ENCODE data around the gene OR6K3.

DNA sequence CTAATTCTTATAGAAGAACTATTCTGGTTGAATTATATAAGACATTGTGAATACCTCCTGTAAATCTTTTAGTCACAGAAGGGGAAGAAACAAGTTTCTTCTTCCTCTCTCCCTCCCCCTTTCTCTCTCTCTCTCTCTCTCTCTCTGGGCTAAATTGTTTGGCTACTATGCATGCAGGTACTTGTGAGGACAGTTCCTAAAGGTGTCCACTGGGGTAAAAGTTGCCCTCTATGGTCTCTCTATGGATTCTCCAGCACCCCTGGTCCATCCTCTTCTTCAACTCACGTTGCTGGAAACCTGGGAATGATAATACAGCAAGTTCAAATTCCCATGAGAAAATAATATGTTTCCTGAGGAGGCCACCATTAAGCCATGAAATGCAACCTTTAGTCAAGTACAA lies 5.8 kb downstream of the OR6K3 start:
- TF ChIP-seq, protein P1, sequence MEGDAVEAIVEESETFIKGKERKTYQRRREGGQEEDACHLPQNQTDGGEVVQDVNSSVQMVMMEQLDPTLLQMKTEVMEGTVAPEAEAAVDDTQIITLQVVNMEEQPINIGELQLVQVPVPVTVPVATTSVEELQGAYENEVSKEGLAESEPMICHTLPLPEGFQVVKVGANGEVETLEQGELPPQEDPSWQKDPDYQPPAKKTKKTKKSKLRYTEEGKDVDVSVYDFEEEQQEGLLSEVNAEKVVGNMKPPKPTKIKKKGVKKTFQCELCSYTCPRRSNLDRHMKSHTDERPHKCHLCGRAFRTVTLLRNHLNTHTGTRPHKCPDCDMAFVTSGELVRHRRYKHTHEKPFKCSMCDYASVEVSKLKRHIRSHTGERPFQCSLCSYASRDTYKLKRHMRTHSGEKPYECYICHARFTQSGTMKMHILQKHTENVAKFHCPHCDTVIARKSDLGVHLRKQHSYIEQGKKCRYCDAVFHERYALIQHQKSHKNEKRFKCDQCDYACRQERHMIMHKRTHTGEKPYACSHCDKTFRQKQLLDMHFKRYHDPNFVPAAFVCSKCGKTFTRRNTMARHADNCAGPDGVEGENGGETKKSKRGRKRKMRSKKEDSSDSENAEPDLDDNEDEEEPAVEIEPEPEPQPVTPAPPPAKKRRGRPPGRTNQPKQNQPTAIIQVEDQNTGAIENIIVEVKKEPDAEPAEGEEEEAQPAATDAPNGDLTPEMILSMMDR (IDR thresholded peaks at IDR 0.05), result no peak
- TF ChIP-seq EP300 (IDR thresholded peaks at IDR 0.05), result no peak

Measured in stomach (tissue), 4 donors.